22Rv1 (cell line): ENCODE results near the gene RPS27L.
"Not testable (repeated sequence)": the region's sequence is repeated elsewhere in the genome, so short reads cannot be mapped to it uniquely, and the experiment has no call there.

Experiments
- H3K27ac ChIP-seq: fragments of 450-650 bp; 2 replicates; pipeline ENCODE4 v1.5.1; 2017
- CTCF ChIP-seq: fragments of 450-650 bp; IDR thresholded peaks from 2 replicates; pipeline ENCODE4 v1.5.1; 2017; ENCODE audit warnings: mild to moderate bottlenecking
- ZFX ChIP-seq: fragments of 450-650 bp; IDR thresholded peaks from 2 replicates; pipeline ENCODE4 v1.6.1; 2017; ENCODE audit warnings: antibody characterized with exemption, borderline replicate concordance

The RPS27L gene

GRCh38 chr15:63109498-63109897 lies 47.8 kb downstream of the RPS27L start:
- H3K27ac ChIP-seq: no peak overlapping the region
- TF ChIP-seq CTCF (no peak), ZFX (no peak)

GRCh38 chr15:63107895-63108546 lies 49.3 kb downstream of the RPS27L start:
- TF ChIP-seq CTCF: no peak
- TF ChIP-seq ZFX: no peak
- no peak overlapping the region for H3K27ac ChIP-seq

DNA sequence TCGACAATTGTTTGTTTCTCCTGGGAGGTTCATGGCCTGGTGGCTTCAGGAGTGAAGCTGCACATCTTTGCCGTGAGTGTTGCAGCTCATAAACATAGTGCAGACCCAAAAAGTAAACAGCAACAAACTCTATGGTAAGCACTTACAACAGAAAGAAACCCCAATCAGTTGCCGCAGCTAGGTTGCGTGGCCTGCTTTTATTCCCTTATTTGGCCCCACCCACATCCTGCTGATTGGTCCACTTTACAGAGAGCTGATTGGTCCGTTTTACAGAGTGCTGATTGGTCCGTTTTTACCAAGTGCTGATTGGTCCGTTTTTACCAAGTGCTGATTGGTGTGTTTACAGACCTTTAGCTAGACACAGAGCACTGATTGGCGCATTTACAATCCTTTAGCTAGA lies 51.9 kb downstream of the RPS27L start:
- not testable (repeated sequence) for H3K27ac ChIP-seq

GRCh38 chr15:63104727-63105126 lies 52.5 kb downstream of the RPS27L start:
- TF ChIP-seq ZFX (no peak), CTCF (no peak)

DNA sequence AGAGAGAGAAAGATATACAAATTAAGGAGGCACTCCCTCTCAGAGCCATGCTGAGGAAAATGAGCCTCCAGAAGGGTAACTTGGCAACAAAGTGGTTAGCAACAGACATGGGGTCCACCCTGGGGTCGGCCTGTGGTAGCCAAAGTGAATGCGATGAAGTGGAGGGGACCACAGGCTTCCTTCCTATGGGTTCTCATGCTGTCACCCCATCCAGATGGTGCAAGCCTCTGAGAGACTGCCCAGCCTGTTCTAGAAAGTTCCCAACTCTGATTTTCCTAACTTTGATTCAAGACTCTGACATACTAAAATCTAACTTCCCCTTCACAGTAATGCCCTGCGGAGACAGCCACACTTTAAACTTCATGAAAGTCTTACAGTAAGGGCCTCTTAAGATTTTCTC lies 53.9 kb downstream of the RPS27L start:
- TF ChIP-seq ZFX: no peak
- no peak for TF ChIP-seq CTCF
- H3K27ac ChIP-seq: no peak overlapping the region

More at GRCh38 chr15:63104727-63105126, 52.5 kb downstream of the RPS27L start:
- H3K27ac ChIP-seq: no peak overlapping the region

- H3K27ac ChIP-seq: not testable (repeated sequence)
Observed at GRCh38 chr15:63099581-63099980, 57.7 kb downstream of the RPS27L start.

DNA sequence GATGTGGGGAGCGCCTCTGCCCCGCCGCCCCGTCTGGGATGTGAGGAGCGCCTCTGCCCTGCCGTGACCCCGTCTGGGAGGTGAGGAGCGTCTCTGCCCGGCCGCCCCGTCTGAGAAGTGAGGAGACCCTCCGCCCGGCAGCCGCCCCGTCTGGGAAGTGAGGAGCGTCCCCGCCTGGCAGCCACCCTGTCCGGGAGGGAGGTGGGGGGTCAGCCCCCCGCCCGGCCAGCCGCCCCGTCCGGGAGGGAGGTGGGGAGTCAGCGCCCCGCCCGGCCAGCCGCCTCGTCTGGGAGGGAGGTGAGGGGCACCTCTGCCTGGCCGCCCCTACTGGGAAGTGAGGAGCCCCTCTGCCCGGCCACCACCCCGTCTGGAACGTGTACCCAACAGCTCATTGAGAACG lies 58.4 kb downstream of the RPS27L start:
- H3K27ac ChIP-seq: not testable (repeated sequence)
